ENCODE measurements around the gene COL1A2.

COL1A2 gene

DNA sequence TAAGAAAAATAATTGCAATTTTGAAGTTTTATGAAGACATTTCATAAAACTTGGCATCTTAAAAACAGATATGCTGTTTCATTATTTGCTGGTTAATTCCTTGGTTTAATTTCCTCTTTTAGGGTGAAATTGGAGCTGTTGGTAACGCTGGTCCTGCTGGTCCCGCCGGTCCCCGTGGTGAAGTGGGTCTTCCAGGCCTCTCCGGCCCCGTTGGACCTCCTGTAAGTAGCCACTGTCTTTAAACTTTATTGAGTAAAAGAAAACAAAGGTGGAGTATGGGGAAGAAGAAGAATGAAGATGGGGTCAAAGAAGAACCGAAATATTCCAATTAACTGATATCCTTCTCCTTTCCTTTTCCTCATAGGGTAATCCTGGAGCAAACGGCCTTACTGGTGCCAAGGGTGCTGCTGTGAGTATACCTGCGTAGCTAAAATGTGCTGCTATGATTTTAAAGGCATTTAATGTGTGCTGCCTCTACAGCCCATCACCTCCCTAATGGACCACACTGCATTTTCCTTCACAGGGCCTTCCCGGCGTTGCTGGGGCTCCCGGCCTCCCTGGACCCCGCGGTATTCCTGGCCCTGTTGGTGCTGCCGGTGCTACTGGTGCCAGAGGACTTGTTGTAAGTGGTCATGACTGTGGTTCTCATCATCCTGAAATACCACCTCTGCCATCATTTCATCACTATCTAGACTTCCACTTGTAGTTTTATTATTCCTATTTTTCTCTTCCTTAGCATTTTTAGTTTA is 14.7 kb downstream of the COL1A2 start:
- in situ Hi-C loops (cut with HindIII; ENCODE audit: low sequenced_read_pairs) = no loop called here

DNA sequence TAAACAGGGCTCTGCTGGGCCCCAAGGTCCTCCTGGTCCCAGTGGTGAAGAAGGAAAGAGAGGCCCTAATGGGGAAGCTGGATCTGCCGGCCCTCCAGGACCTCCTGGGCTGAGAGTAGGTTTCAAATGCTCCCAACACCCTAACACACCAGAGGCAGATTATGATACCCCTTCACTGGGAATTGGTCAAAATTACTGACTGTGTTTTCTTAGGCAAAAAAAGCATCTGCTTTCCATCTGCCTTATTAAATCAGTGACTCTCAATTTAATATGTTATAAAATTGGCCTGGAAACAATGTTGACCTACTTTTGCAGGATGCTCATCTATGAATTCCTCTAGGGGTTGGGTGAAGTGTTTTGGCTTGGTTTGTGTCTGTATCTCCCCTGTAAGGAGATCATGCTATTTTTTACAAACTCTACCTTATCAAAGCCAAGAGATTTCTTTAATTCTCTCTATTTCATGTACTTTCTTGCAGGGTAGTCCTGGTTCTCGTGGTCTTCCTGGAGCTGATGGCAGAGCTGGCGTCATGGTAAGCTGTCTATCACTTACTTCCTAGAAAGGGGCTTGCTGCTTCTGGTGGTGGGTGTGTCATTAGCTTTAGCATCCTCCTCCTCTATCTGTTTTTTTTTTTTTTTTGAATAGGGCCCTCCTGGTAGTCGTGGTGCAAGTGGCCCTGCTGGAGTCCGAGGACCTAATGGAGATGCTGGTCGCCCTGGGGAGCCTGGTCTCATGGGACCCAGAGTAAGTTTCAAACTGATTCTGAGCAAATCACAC is 15.9 kb downstream of the COL1A2 start:
- in situ Hi-C loops (cut with HindIII; ENCODE audit: low sequenced_read_pairs) = no loop called here

DNA sequence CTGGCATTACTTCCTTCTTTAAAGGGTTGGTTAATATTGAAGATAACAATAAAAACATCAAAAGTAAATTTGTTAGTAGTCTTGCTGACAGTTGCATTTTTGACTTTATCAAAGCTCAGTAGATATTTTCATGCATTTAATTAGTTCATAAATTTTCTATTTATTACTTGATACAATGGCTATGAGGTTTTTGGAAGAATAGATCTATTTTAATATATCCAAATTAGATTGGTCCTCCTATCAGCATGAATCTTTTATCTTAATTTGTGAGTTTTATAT is 16.4 kb downstream of the COL1A2 start:
- in situ Hi-C loops (cut with HindIII; ENCODE audit: low sequenced_read_pairs) = no loop called here

DNA sequence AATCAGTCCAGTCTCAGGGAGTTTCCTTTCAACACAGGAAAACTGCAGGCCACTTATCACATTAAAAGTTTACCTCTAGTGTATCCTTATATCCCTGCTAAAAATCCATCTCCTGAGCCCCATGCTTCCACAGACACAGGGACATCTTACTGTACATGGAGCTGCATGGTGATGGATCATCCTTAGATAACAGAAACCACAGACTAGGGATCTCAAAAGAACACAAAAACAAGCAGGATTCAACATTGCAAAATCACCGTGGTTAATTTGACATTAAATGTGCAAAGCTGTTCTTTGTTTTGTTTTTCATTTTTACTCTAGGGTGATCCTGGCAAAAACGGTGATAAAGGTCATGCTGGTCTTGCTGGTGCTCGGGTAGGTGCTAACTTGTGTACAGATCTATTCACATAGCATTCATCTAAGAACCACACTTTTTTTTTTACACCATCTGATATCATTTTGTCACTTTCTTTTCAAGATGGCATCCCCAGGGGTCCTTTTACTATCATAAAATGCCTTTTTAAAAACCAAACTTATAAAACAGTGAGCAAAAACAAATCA is 18.1 kb downstream of the COL1A2 start:
- in situ Hi-C loops (cut with HindIII; ENCODE audit: low sequenced_read_pairs) = no loop called here

DNA sequence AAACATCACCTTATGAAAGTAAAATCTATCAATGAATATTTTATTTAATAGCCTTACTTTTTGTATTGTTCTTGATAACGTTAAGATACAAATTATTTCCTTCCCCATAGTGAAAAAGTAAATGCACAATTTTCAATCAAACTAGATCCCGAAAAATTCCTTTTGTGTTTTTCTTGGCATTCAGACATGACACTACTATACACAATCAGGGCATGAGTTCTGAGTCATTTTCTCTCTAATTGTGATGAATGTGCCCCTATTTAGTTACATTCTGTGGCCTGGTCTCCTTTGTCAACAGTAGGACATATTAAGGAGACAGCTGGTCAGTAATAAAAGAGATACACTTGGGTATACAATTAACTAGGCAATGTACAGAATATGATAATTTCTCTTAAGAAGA is 19.8 kb downstream of the COL1A2 start:
- in situ Hi-C loops (cut with HindIII; ENCODE audit: low sequenced_read_pairs) = no loop called here

DNA sequence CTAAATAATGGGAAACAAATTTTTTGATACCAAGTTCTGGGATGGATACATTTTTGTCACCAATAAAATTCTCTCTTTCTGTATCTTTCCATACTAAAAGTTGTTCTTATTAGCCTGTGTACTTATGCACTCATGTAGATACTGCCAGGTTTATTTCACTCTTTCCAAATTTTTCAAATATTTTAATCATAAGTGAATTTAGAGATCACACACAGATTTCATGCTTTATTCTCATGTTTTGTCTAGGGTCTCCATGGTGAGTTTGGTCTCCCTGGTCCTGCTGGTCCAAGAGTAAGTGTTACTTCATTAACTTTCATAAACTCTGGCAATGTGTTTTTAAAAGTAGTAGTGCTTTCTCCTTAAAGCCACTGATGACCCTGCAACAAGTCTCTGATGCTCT is 20.3 kb downstream of the COL1A2 start:
- in situ Hi-C loops (cut with HindIII; ENCODE audit: low sequenced_read_pairs) = no loop called here

DNA sequence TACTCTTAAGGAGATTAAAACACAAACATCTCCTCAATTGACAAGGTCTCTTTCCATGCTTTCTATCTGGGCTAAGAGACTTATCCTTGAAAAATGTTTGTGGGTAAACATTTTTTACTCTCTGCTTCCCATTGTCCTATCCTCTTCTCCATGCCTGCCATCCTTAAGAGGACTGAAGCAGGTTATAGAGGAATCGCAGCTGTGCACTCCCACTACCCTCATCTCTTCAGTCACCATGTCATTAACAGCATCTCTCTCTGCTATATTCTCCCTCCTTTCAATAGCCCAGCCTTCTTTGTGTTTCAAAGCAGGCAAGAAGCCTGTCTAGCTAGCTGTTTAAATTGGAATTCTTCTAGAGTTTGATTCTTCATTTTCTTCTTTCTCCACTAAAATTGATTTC is 22.6 kb downstream of the COL1A2 start:
- in situ Hi-C loops (cut with HindIII; ENCODE audit: low sequenced_read_pairs) = no loop called here

DNA sequence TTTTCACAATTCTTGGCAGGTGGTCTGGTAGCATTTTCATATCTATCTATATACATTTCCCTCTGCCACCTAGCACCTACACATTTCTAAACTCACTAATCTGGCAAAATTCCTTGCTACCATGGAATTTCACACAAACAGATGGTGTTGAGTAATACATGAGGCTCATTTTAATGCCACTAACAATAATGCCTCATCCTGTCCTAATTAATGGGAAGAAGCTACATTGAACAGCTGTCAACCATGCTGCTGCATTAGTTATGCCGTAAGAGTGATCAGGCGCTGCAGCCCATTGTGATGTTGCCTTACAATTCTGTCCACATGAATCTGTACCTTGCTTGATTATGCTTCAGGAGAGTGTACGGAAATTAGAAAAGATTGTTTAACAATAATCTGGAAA is 23.2 kb downstream of the COL1A2 start:
- in situ Hi-C loops (cut with HindIII; ENCODE audit: low sequenced_read_pairs) = no loop called here

DNA sequence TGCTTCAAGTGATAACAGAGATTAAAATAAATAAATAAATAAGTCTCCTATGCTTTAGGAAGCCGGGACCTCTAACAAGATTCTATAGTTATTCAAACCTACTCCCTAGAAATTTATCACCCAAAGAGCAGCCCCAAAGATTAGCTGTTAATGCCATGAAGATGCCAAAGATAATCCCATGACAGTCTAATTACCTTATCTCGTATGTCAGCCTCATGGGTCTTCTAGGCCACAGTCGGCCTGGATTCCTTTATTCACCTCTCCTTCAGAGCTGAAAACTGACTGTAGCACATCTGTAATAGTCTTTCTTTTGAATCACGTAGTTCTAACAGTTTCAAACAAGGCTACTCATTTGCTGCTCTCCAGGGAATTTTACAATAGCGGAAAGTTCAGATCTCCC is 24.2 kb downstream of the COL1A2 start:
- in situ Hi-C loops (cut with HindIII; ENCODE audit: low sequenced_read_pairs) = no loop called here

DNA sequence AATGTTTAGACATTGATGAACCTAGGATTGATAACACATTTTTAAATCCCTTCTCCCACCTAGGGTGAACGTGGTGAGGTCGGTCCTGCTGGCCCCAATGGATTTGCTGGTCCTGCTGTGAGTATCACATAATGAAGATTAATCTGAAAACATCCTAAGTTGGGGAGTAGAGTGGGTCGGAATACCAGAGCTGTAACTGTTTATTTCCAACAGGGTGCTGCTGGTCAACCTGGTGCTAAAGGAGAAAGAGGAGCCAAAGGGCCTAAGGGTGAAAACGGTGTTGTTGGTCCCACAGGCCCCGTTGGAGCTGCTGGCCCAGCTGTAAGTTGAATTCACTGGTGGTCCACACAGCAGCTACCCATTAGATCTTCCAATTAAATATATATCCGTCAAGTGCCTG is 25.6 kb downstream of the COL1A2 start:
- in situ Hi-C loops (cut with HindIII; ENCODE audit: low sequenced_read_pairs) = no loop called here

DNA sequence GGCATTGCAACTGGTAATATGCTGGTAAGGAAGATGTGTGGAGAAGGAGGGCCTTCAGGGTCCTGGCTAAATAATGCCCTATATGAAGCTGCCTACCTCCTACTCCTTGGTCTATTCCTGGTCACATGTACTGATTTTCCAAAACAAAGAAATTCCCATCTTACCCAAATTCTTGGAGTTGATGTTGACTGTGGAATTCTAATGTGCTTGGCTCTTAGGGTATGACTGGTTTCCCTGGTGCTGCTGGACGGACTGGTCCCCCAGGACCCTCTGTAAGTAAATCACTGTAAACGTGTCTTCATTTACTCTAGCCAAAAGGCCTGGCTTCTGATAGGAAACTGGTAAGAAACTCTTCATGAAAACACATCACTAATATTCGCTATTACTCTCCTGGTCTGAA is 27.0 kb downstream of the COL1A2 start:
- in situ Hi-C loops (cut with HindIII; ENCODE audit: low sequenced_read_pairs) = no loop called here

DNA sequence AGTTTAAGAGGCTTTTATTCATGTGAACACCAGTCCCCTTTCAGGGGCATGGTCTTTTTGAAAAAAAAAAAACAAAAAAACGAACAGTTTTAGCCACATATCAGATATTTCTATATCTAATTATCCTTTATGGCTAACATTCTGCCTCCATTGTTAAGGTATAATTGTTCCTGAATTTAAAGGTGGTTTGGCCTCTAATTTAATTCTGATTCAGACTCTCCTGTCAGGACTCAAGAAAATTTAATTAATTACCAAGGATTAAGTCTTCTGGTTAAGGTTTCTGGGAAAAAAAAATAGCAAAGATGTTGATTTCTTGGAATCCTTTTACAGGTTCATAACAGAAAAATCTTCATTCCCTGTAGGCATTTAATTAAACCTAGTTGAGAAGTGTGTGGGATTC is 27.4 kb downstream of the COL1A2 start:
- in situ Hi-C loops (cut with HindIII; ENCODE audit: low sequenced_read_pairs) = no loop called here

DNA sequence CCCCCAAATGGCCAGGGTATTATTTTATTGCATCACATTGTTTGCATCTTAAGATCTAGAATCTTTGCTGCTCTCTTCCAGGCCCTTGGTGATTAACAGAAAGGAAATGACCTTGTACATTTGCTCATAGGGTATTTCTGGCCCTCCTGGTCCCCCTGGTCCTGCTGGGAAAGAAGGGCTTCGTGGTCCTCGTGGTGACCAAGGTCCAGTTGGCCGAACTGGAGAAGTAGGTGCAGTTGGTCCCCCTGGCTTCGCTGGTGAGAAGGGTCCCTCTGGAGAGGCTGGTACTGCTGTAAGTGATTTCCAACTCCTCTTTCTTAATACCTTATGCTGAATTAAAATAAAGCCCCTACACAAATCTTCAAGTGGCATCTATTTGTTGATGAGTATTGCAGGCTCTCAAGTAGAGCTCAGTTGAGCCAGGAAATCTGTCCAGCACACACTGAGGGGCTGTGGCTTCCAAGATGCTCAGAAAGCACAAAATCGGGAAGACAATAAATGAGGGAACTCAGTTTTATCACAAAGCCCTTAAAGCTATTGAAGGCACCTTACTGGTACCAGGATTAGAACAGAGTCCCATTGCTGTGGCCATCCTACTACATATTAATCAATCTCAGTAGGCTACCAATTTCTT is 28.2 kb downstream of the COL1A2 start:
- in situ Hi-C loops (cut with HindIII; ENCODE audit: low sequenced_read_pairs) = no loop called here

DNA sequence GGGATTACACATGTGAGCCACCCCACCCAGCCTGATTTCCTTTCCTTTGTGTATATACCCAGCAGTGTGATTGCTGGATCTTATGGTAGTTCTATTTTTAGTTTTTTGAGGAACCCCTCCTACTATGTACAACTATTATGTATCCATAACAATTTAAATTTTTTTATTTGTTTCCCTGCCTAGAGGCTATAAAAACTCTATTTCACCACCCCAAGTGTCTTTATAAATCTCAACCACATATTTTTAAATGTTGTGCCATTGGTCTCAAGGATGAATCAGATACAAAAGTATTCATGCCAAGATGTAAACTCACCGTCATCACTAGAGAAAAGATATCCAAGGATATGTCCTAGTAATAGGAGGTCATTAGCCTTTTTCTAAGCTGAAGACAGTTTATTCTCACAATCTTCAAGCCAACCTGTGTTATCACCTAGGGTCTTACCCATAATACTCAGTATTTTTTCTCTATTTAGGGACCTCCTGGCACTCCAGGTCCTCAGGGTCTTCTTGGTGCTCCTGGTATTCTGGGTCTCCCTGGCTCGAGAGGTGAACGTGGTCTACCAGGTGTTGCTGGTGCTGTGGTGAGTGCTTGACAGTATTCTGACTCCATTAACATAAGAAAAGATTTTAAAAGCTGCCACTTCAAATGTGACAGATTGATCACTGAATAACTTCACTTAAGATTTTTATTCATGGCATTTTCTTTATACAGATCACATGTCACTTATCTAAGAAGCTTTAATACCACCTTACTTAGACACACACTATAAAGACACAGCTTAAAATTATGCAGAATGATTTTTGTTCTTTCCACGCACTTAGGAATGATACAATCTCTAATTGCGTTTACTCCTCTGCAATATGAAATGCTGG is 29.4 kb downstream of the COL1A2 start:
- in situ Hi-C loops (cut with HindIII; ENCODE audit: low sequenced_read_pairs) = no loop called here

DNA sequence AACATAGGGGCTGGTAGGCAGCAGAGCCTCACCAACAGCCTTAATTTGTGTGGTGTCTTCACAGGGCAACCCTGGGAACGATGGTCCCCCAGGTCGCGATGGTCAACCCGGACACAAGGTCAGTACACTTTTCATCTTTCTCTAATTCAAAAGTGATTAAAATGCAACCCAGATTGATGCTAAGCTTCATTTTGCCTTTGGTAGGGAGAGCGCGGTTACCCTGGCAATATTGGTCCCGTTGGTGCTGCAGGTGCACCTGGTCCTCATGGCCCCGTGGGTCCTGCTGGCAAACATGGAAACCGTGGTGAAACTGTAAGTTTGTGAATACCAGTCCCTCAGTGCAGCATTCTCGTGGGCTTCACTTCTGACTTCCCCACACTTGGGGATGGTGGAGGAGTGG is 30.9 kb downstream of the COL1A2 start:
- in situ Hi-C loops (cut with HindIII; ENCODE audit: low sequenced_read_pairs) = loop anchor here (25.0 kb wide), 1 partner anchor 1062 kb away; the partner anchor contains the start of gene ASB4

DNA sequence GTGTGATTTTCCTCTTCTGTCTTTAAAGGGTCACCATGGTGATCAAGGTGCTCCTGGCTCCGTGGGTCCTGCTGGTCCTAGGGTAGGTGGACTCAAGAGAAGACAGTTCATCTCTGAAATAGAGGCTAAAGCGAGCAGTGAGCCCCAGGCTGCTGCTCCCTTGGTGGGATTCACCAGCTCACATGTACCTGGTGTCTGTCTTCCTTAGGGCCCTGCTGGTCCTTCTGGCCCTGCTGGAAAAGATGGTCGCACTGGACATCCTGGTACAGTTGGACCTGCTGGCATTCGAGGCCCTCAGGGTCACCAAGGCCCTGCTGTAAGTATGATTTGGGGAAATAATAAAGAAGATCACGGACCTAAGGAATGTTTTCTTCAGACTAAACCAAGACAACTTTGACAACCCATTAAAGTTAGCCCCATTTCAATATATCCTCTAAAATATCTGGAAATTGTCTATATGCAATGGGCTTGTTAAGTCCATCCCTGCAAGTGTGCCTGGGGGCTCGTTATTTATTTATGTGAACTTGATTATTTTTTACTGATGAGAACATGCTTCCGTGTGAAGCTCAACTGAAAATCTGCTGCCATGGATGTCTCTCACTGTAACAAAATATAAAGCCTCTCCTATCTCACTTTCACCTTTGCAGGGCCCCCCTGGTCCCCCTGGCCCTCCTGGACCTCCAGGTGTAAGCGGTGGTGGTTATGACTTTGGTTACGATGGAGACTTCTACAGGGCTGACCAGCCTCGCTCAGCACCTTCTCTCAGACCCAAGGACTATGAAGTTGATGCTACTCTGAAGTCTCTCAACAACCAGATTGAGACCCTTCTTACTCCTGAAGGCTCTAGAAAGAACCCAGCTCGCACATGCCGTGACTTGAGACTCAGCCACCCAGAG is 32.5 kb downstream of the COL1A2 start:
- in situ Hi-C loops (cut with HindIII; ENCODE audit: low sequenced_read_pairs) = loop anchor here (25.0 kb wide), 1 partner anchor 1060 kb away; the partner anchor contains the start of gene ASB4

DNA sequence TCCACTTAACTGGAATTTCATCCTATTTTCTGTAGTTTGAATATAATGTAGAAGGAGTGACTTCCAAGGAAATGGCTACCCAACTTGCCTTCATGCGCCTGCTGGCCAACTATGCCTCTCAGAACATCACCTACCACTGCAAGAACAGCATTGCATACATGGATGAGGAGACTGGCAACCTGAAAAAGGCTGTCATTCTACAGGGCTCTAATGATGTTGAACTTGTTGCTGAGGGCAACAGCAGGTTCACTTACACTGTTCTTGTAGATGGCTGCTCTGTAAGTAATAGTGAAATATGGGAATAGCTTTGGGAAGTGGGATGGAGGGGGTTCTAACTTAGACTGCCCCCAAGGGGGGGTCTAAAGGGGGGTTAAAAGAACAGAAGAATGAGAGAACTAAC is 34.5 kb downstream of the COL1A2 start:
- in situ Hi-C loops (cut with HindIII; ENCODE audit: low sequenced_read_pairs) = loop anchor here (25.0 kb wide), 1 partner anchor 1058 kb away; the partner anchor contains the start of gene ASB4

DNA sequence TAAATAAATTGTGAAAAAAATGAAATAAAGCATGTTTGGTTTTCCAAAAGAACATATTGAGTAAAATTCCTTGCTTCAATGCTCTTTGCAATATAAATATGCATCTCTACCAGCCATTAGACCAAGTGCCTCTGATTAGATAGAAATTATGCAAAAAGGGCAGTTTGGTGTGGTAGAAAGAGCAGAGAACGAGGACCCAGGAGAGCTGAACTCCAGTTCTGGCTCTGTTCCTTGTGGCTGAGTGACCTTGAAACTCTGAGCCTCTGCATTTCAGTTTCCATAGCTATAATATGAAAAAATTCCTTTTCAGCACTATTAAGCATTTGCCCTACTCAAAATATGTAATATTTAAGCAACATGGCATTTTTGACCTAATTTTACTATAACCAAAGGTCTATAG is 36.5 kb downstream of the COL1A2 start:
- in situ Hi-C loops (cut with HindIII; ENCODE audit: low sequenced_read_pairs) = loop anchor here (25.0 kb wide), 1 partner anchor 1056 kb away; the partner anchor contains the start of gene ASB4

DNA sequence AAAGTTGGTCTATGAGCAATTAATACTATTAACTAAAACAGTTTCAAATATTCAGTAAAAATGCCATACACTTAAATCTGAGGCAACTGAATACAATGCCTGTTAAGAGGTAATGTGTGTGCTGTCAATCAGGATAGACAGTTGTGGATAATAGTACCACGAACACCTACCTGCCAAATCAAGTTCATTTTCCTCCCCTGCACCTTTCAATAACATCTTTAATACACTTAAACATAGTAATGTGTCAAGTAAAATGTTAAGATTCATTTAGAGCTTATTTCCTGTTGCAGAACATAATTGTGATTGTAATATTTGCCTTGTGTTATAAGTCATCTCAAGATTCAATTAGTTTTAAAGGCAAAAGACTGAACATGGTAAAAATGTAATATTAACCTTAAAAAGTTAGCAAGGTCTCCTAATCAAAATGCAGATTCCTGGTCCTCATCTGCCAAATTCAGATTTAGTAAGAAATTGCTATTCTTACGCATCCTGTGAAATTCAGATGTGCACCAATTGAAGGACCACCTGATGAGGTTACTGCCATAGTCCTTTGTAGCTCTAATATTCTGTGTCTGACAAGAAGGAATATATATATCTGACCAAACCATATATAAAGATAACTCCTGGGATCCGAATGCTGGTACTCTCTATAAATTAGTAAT is 37.1 kb downstream of the COL1A2 start:
- in situ Hi-C loops (cut with HindIII; ENCODE audit: low sequenced_read_pairs) = loop anchor here (25.0 kb wide), 1 partner anchor 1056 kb away; the partner anchor contains the start of gene ASB4
